Esophagus squamous epithelium (tissue), 5 donors: ENCODE results near the gene CEP112. TPM values are rescaled to one million over a fixed set of nuclear protein-coding genes. Genes with fewer than 3 reads are reported as not detected.
A peak's percentile ranks its signal among the peaks of the same experiment; 100 is the strongest.

Source experiments
- DNase-seq: peaks from one replicate; lab custom pipeline; 2025; lab: John Stamatoyannopoulos, UW
- H3K27ac ChIP-seq, 4 donors: fragments of 200-600 bp; sonication (generic); one replicate each; pipeline ENCODE4 v1.5.1; 2016 to 2019; ENCODE audit warnings: mild to moderate bottlenecking in 1 of 4
- H3K27me3 ChIP-seq, 4 donors: fragments of 200-600 bp; sonication (generic); 1 replicate in 3 of 4; 2 replicates in 1 of 4; pipeline versions ENCODE4 v1.5.1 to v1.6.0; 2017 to 2021; ENCODE audit warnings: antibody characterized with exemption in 1 of 4
- H3K36me3 ChIP-seq, 3 donors: fragments of 200-600 bp; sonication (generic); one replicate each; pipeline ENCODE4 v1.5.1; 2016 to 2019
- H3K4me1 ChIP-seq, 3 donors: fragments of 200-600 bp; sonication (generic); one replicate each; pipeline ENCODE4 v1.5.1; 2017 to 2019
- H3K4me3 ChIP-seq, 4 donors: fragments of 200-600 bp; sonication (generic); 1 replicate in 3 of 4; 2 replicates in 1 of 4; pipeline ENCODE4 v1.5.1; 2016 to 2019; ENCODE audit warnings: mild to moderate bottlenecking in 2 of 4, moderate library complexity in 1 of 4
- H3K9me3 ChIP-seq, 3 donors: fragments of 200-600 bp; sonication (generic); one replicate each; pipeline ENCODE4 v1.5.1; 2016 to 2019
- CTCF ChIP-seq, 6 experiments: fragments of 450-650 bp in 4 of 6; fragments of 200-600 bp in 2 of 6; sonication (generic) in 2 of 6; IDR thresholded peaks; one replicate each; pipeline ENCODE4 v1.5.1; 2016 to 2019; ENCODE audit warnings: antibody characterized with exemption in 6 of 6, mild to moderate bottlenecking in 4 of 6, moderate library complexity in 4 of 6
- POLR2A ChIP-seq, 4 donors: fragments of 450-650 bp; IDR thresholded peaks; one replicate each; pipeline ENCODE4 v1.6.1; 2017; ENCODE audit warnings: antibody characterized with exemption in 4 of 4, mild to moderate bottlenecking in 4 of 4, moderate library complexity in 3 of 4
- WGBS, 2 donors: methylation state at CpG; one replicate each; pipeline ENCODE4 v1.1.5; 2018; 5-methylcytosine and 5-hydroxymethylcytosine counted together
- intact Hi-C: fragments of 100-400 bp; cut with DNase I; formaldehyde crosslinking; loops from one replicate; pipeline ENCODE4 v1.15.0; 2022
- total RNA-seq, 4 donors: library from RNA; depleted of rRNA; stranded (reverse); fragments of >200 nt; gene quantifications; one replicate each; pipeline ENCODE4 v1.1.0, GENCODE V29; 2016
- donor health status: DM: yes; HTN: yes; CAD: no.

CEP112 gene
- total RNA-seq, 4 donors from 2014 or later, result 2.5 to 10.9 (median 6.4) TPM

DNA sequence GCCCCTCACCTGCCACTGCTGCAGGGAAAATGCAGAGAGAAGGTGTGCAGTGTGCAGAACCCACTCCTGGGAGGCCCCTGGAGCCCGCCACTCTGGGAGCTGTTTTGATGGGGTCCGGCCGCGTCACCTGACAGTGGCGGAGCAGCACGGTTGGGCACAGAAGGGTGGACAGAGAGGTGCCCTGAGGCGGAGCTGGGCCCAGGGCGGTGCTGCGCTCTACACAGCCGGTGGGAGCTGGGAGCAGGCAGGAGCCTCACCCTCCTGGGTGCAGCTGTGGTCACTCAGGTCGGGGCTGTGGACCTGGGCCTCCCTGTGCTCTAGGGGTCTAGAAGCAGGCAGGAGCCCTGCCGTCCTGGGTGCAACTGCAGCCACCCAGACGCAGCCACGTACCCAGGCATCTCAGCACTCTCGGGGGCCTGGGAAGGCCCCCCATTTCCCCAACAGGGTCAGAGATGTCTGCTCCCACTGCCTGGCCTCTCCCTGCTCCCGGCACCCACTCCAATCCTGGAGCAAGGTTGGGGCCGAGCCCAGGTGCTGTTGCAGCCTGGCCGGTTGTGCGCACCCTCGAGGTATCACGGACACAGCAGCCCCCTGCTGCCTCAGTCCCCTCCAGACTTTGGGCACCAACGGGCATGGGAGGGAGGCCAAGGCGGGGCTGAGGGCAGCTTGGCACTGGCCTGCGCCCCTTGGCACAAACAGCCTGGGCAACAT is 326.1 kb downstream of the CEP112 start:
- H3K36me3 ChIP-seq, result no peaks in the 10 kb centered on the region
- TF ChIP-seq CTCF (IDR thresholded peaks at IDR 0.05), result no peak
- no peak for TF ChIP-seq POLR2A (IDR thresholded peaks at IDR 0.05)
- DNase-seq, result no peak
- H3K9me3 ChIP-seq, result no peaks in the 10 kb centered on the region
- 81% methylated on average over 8 of the region's 24 CpGs; no CpG with 5 or more reads in 1 of the 2 donors for WGBS, 2 donors
- intact Hi-C loops, result no loop called here
- H3K4me3 ChIP-seq, result no peak overlapping the region
- no peaks in the 10 kb centered on the region for H3K27me3 ChIP-seq
- no peaks in the 10 kb centered on the region for H3K4me1 ChIP-seq
- no peak overlapping the region for H3K27ac ChIP-seq

DNA sequence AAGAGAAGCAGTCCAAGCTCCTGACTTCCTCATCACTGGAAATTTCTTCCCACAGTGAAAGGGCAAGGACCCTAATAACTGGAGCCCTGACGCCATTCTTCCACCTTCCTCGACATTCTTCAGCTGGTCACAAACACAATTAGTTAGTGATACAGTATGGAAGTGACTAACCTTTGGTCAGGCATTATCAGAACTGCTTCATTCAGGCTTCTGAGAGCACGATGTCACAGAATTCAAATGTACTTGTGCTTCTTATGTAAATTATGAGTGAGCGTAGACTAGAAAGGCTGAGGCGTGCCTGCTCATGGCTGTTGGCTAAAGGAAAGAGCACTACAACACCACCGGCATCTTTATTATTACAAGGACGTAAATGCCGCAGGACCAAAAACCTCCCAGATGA is 327.5 kb downstream of the CEP112 start:
- TF ChIP-seq CTCF (IDR thresholded peaks at IDR 0.05), result no peak
- no peak for TF ChIP-seq POLR2A (IDR thresholded peaks at IDR 0.05)
- H3K4me3 ChIP-seq, result no peak overlapping the region
- no peaks in the 10 kb centered on the region for H3K9me3 ChIP-seq
- intact Hi-C loops, result no loop called here
- 86 to 88% methylated on average over 8 of the region's 8 CpGs for WGBS, 2 donors
- H3K27ac ChIP-seq, result no peak overlapping the region
- no peaks in the 10 kb centered on the region for H3K4me1 ChIP-seq
- H3K27me3 ChIP-seq, result no peaks in the 10 kb centered on the region
- no peaks in the 10 kb centered on the region for H3K36me3 ChIP-seq
- DNase-seq, result no peak

GRCh38 chr17:65857718-65858117 is 334.2 kb downstream of the CEP112 start:
- intact Hi-C loops, result no loop called here
- Histone ChIP-seq H3K36me3 (no peaks in the 10 kb centered on the region), H3K4me3 (no peak overlapping the region), H3K4me1 (peaks cover 0 to 14% (median 0%) of the 10 kb centered on the region in 3 donors), H3K27ac (no peak overlapping the region), H3K27me3 (no peaks in the 10 kb centered on the region), H3K9me3 (no peaks in the 10 kb centered on the region)
- no peak for DNase-seq
- TF ChIP-seq POLR2A (IDR thresholded peaks at IDR 0.05), result no peak
- no peak for TF ChIP-seq CTCF (IDR thresholded peaks at IDR 0.05)
- 86 to 89% methylated on average over 2 of the region's 2 CpGs for WGBS, 2 donors

DNA sequence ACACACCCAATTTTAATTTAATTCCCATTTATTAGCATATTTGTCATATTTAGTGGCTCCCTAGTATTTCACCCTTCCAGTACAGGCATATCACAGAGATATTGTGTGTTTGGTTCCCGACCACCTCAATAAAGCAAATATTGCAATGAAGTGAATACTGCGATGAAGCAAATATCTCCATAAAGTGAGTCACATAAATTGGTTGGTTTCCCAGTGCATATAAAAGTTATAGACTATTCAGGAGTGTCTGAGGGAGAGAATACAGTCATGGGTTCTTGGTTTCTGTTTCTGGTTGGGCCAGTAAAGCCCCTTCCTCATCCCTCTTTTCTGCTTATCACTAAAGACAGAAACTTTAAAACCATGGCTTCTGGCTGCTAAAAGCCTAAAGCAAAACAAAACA is 335.1 kb downstream of the CEP112 start:
- TF ChIP-seq CTCF (IDR thresholded peaks at IDR 0.05), result no peak
- TF ChIP-seq POLR2A (IDR thresholded peaks at IDR 0.05), result no peak
- no peak for DNase-seq
- WGBS, 2 donors, result 34 to 56% methylated on average over 2 of the region's 2 CpGs
- Histone ChIP-seq H3K4me1 (peaks cover 0 to 14% (median 0%) of the 10 kb centered on the region in 3 donors), H3K27ac (no peak overlapping the region), H3K9me3 (no peaks in the 10 kb centered on the region), H3K4me3 (no peak overlapping the region), H3K27me3 (no peaks in the 10 kb centered on the region), H3K36me3 (no peaks in the 10 kb centered on the region)
- intact Hi-C loops, result no loop called here

- DNase-seq, result no peak
- Histone ChIP-seq H3K27ac (peak overlapping the region in 3 of 4 donors; percentile 49 to 62 (median 50)), H3K27me3 (no peaks in the 10 kb centered on the region), H3K4me3 (no peak overlapping the region), H3K36me3 (no peaks in the 10 kb centered on the region), H3K4me1 (peaks cover 0 to 14% (median 0%) of the 10 kb centered on the region in 3 donors), H3K9me3 (no peaks in the 10 kb centered on the region)
- 68% methylated on average over 4 of the region's 4 CpGs for WGBS, 2 donors
- TF ChIP-seq POLR2A (IDR thresholded peaks at IDR 0.05) (no peak), CTCF (IDR thresholded peaks at IDR 0.05) (no peak)
- intact Hi-C loops, result no loop called here
Observed at GRCh38 chr17:65855675-65856074, 336.3 kb downstream of the CEP112 start.
